Neural cell (in vitro differentiated cells): ENCODE results near the gene NKPD1. TPM values are rescaled to one million over a fixed set of nuclear protein-coding genes. Genes with fewer than 3 reads are reported as not detected.

Source experiments
- H2AFZ ChIP-seq: fragments of 200-600, 300-800 bp; sonication (generic), shearing (Covaris generic); 2 replicates; pipeline ENCODE4 v1.6.0; 2014; ENCODE audit warnings: low read depth, mild to moderate bottlenecking, antibody characterized with exemption, low read length, moderate library complexity
- H3F3A ChIP-seq: fragments of 200-600 bp; shearing (Covaris generic); 2 replicates; pipeline ENCODE4 v1.6.1; 2016; ENCODE audit warnings: mild to moderate bottlenecking, moderate library complexity, mixed read lengths, antibody characterized with exemption, low read length; ENCODE audit not compliant: insufficient read depth, poor library complexity, severe bottlenecking
- H3K27ac ChIP-seq: fragments of 200-600, 300-800 bp; sonication (generic), shearing (Covaris generic); 2 replicates; pipeline ENCODE4 v1.5.1; 2014; ENCODE audit warnings: mild to moderate bottlenecking, low read length, moderate library complexity
- H3K27me3 ChIP-seq: fragments of 300-800, 200-600 bp; sonication (generic), shearing (Covaris generic); 2 replicates; pipeline ENCODE4 v1.6.0; 2014; ENCODE audit warnings: mild to moderate bottlenecking, low read depth, low read length, moderate library complexity; ENCODE audit not compliant: insufficient read depth
- H3K36me3 ChIP-seq: fragments of 300-800, 200-600 bp; sonication (generic), shearing (Covaris generic); 2 replicates; pipeline ENCODE4 v1.5.1; 2014; ENCODE audit warnings: mild to moderate bottlenecking, antibody characterized with exemption, low read length, moderate library complexity; ENCODE audit not compliant: insufficient read depth
- H3K4me2 ChIP-seq: fragments of 300-800, 200-600 bp; sonication (generic), shearing (Covaris generic); 2 replicates; pipeline ENCODE4 v1.6.0; 2014; ENCODE audit warnings: mild to moderate bottlenecking, low read length
- H3K4me3 ChIP-seq: fragments of 300-800, 200-600 bp; sonication (generic), shearing (Covaris generic); 2 replicates; pipeline ENCODE4 v1.5.1; 2014; ENCODE audit warnings: mild to moderate bottlenecking, low read length, moderate library complexity
- H3K79me2 ChIP-seq: fragments of 200-600 bp; shearing (Covaris generic); replicated peaks from 2 replicates; pipeline ENCODE4 v1.6.0; 2014; ENCODE audit warnings: mild to moderate bottlenecking, low read length, moderate library complexity; ENCODE audit not compliant: insufficient read depth
- H3K9ac ChIP-seq: fragments of 300-800, 200-600 bp; sonication (generic), shearing (Covaris generic); 2 replicates; pipeline ENCODE4 v1.6.1; 2016; ENCODE audit warnings: mild to moderate bottlenecking, low read length, mixed read lengths
- H3K9me2 ChIP-seq: fragments of 200-600 bp; shearing (Covaris generic); 2 replicates; pipeline ENCODE4 v1.6.1; 2016; ENCODE audit warnings: mild to moderate bottlenecking, low read length, mixed read lengths; ENCODE audit not compliant: insufficient read depth
- H3K9me3 ChIP-seq: fragments of 200-600, 300-800 bp; sonication (generic), shearing (Covaris generic); 2 replicates; pipeline ENCODE4 v1.6.1; 2016; ENCODE audit warnings: mild to moderate bottlenecking, mixed run types, low read length, moderate library complexity, mixed read lengths
- H4K20me1 ChIP-seq: fragments of 200-600 bp; shearing (Covaris generic); 2 replicates; pipeline ENCODE4 v1.6.1; 2016; ENCODE audit warnings: mild to moderate bottlenecking, mixed run types; ENCODE audit not compliant: insufficient read depth
- CTCF ChIP-seq: fragments of 450-650 bp; IDR thresholded peaks from 2 replicates; pipeline ENCODE4 v1.5.1; 2014; ENCODE audit warnings: antibody characterized with exemption, mild to moderate bottlenecking, moderate library complexity; ENCODE audit not compliant: poor library complexity, severe bottlenecking
- EP300 ChIP-seq: fragments of 450-650 bp; conservative IDR thresholded peaks from 2 replicates; pipeline ENCODE4 v1.6.1; 2014; ENCODE audit warnings: antibody characterized with exemption, mild to moderate bottlenecking, moderate library complexity; ENCODE audit not compliant: poor library complexity, severe bottlenecking
- EZH2 ChIP-seq: fragments of 200-600, 300-800 bp; shearing (Covaris generic), sonication (generic); IDR thresholded peaks from 2 replicates; pipeline ENCODE4 v1.6.1; 2014; ENCODE audit warnings: antibody characterized with exemption, low read length, borderline replicate concordance, mild to moderate bottlenecking; ENCODE audit not compliant: insufficient read depth, poor library complexity, severe bottlenecking
- MXI1 ChIP-seq: fragments of 450-650 bp; conservative IDR thresholded peaks from 2 replicates; pipeline ENCODE4 v1.6.1; 2014; ENCODE audit warnings: antibody characterized with exemption, mild to moderate bottlenecking; ENCODE audit not compliant: poor library complexity, severe bottlenecking
- POLR2AphosphoS5 ChIP-seq: IDR thresholded peaks from 2 replicates; pipeline ENCODE4 v1.6.1; 2012
- RAD21 ChIP-seq: fragments of 450-650 bp; conservative IDR thresholded peaks from 2 replicates; pipeline ENCODE4 v1.6.1; 2014; ENCODE audit warnings: antibody characterized with exemption, mild to moderate bottlenecking, moderate library complexity
- REST ChIP-seq: IDR thresholded peaks from 2 replicates; pipeline ENCODE4 v1.6.1; 2012; ENCODE audit warnings: borderline replicate concordance
- SMC3 ChIP-seq: fragments of 450-650 bp; conservative IDR thresholded peaks from 2 replicates; pipeline ENCODE4 v1.6.1; 2014; ENCODE audit warnings: antibody characterized with exemption, mild to moderate bottlenecking, moderate library complexity; ENCODE audit not compliant: poor library complexity
- TAF1 ChIP-seq: IDR thresholded peaks from 2 replicates; pipeline ENCODE4 v1.6.1; 2012; ENCODE audit warnings: low read depth
- polyA plus RNA-seq: library from polyadenylated mRNA; depleted of rRNA; stranded (reverse); fragments of >200 nt; gene quantifications from 2 replicates; pipeline ENCODE4 v1.2.3, GENCODE V29; 2014

Gene NKPD1
- polyA plus RNA-seq, 1 donor from 2014 or later: 2.8 TPM

GRCh38 chr19:45115809-45116615 lies 44.8 kb downstream of the NKPD1 start:
- H3F3A ChIP-seq: no peaks in the 10 kb centered on the region
- H3K27me3 ChIP-seq: no peaks in the 10 kb centered on the region
- no peak overlapping the region for H3K27ac ChIP-seq
- no peaks in the 10 kb centered on the region for H3K36me3 ChIP-seq
- peaks cover 23% of the 10 kb centered on the region for H3K79me2 ChIP-seq
- no peak overlapping the region for H3K4me3 ChIP-seq
- no peak overlapping the region for H3K9ac ChIP-seq
- no peaks in the 10 kb centered on the region for H3K9me2 ChIP-seq
- no peaks in the 10 kb centered on the region for H4K20me1 ChIP-seq
- no peak overlapping the region for H3K4me2 ChIP-seq
- TF ChIP-seq CTCF (no peak), SMC3 (no peak), POLR2AphosphoS5 (no peak), EZH2 (no peak), RAD21 (no peak), EP300 (no peak), TAF1 (no peak), MXI1 (no peak), REST (no peak)
- no peak overlapping the region for H2AFZ ChIP-seq
- H3K9me3 ChIP-seq: no peaks in the 10 kb centered on the region

GRCh38 chr19:45114116-45114515 lies 46.7 kb downstream of the NKPD1 start:
- no peak for TF ChIP-seq SMC3
- TF ChIP-seq EZH2: no peak
- TF ChIP-seq REST: no peak
- TF ChIP-seq TAF1: no peak
- no peak for TF ChIP-seq MXI1
- TF ChIP-seq POLR2AphosphoS5: no peak
- TF ChIP-seq EP300: no peak
- no peak for TF ChIP-seq RAD21
- no peak for TF ChIP-seq CTCF
- no peaks in the 10 kb centered on the region for H4K20me1 ChIP-seq
- H3K79me2 ChIP-seq: peaks cover 32% of the 10 kb centered on the region

More at GRCh38 chr19:45114116-45114515, 46.7 kb downstream of the NKPD1 start:
- Histone ChIP-seq H3K4me2 (no peak overlapping the region), H3K27ac (no peak overlapping the region), H3K9me3 (no peaks in the 10 kb centered on the region), H3K9ac (no peak overlapping the region), H3K27me3 (no peaks in the 10 kb centered on the region), H2AFZ (no peak overlapping the region), H3K9me2 (no peaks in the 10 kb centered on the region), H3F3A (no peaks in the 10 kb centered on the region), H3K4me3 (no peak overlapping the region), H3K36me3 (no peaks in the 10 kb centered on the region)
